Measurements from ENCODE around the gene CHST10. TPM values are rescaled to one million over a fixed set of nuclear protein-coding genes. Genes with fewer than 3 reads are reported as not detected.

The CHST10 gene
- total and polyA plus RNA-seq, 4 donors, result 0.11 to 5.2 (median 0.99) TPM

DNA sequence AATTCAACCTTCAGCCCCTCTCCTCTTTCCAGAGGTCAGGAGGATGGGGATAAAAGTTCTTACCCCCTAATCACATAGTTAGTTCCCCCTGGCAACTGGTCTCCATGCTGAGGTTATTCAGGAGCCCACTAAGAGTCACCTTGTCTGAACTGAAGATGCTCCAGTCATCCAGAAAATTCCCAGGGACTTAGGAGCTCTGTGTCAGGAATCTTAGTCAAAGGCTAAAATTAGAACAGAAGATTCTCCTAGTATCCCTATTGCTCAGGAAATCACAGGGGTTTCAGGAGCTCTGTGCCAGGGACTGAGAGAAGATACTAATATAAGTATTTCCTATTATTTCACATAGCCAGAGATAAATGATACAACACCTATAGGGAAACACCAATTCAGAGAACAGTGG is 57.9 kb downstream of the CHST10 start:
- Histone ChIP-seq H3K9ac (ENCODE audit: low read depth in 1 of 2, low read length in 2 of 2) (no peak overlapping the region), H3K27ac (ENCODE audit: low read depth in 1 of 2, low read length in 2 of 2) (no peak overlapping the region), H3K27me3 (ENCODE audit: control insufficient read depth in 4 of 4, insufficient read depth in 4 of 4, low read length in 3 of 4) (peaks cover 0 to 4% (median 0%) of the 10 kb centered on the region in 4 donors), H3K4me3 (ENCODE audit: low read depth in 1 of 3, low read length in 3 of 3) (no peak overlapping the region), H3K9me3 (ENCODE audit: control insufficient read depth in 4 of 4, low read length in 3 of 4) (peaks cover 0 to 3% (median 0%) of the 10 kb centered on the region in 4 donors), H3K4me1 (ENCODE audit: control insufficient read depth in 4 of 4, insufficient read depth in 4 of 4, low read length in 3 of 4) (no peaks in the 10 kb centered on the region), H3K36me3 (ENCODE audit: control insufficient read depth in 4 of 4, insufficient read depth in 3 of 4, low read depth in 1 of 4, low read length in 3 of 4) (no peaks in the 10 kb centered on the region)
- TF ChIP-seq FOXA2 (IDR thresholded peaks at IDR 0.05) (no peak), HNF4G (IDR thresholded peaks at IDR 0.05) (no peak), HNF4A (conservative IDR thresholded peaks at IDR 0.05) (no peak)
- no peak for DNase-seq (ENCODE audit: low spot score)

DNA sequence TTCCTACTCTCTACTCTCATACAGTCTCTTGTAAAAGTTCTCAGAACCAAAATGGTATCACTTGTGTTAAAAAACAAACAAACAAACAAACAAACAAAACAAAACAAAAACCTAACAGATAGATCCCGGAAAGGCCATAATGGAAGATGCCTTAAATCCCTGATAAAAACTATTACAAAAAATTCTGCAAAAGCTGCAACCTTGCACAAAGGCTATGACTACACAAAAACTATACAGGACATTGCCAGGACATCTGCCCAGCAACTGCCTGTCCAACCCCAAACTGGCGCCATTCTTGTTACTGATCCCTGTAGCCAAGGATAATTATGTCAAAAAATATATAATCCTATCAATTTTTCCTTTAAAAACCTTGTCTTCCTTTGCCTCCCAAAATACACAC is 58.9 kb downstream of the CHST10 start:
- Histone ChIP-seq H3K27me3 (ENCODE audit: control insufficient read depth in 4 of 4, insufficient read depth in 4 of 4, low read length in 3 of 4) (peaks cover 0 to 5% (median 0%) of the 10 kb centered on the region in 4 donors), H3K27ac (ENCODE audit: low read depth in 1 of 2, low read length in 2 of 2) (no peak overlapping the region), H3K36me3 (ENCODE audit: control insufficient read depth in 4 of 4, insufficient read depth in 3 of 4, low read depth in 1 of 4, low read length in 3 of 4) (no peaks in the 10 kb centered on the region), H3K4me1 (ENCODE audit: control insufficient read depth in 4 of 4, insufficient read depth in 4 of 4, low read length in 3 of 4) (no peaks in the 10 kb centered on the region), H3K4me3 (ENCODE audit: low read depth in 1 of 3, low read length in 3 of 3) (no peak overlapping the region), H3K9ac (ENCODE audit: low read depth in 1 of 2, low read length in 2 of 2) (no peak overlapping the region), H3K9me3 (ENCODE audit: control insufficient read depth in 4 of 4, low read length in 3 of 4) (peaks cover 0 to 3% (median 0%) of the 10 kb centered on the region in 4 donors)
- 90% methylated on average over 2 of the region's 2 CpGs for WGBS
- DNase-seq (ENCODE audit: low spot score), result no peak
- no peak for TF ChIP-seq YY1 (IDR thresholded peaks at IDR 0.05)
- no peak for TF ChIP-seq TAF1 (conservative IDR thresholded peaks at IDR 0.05)
- TF ChIP-seq FOXA1 (IDR thresholded peaks at IDR 0.05), result no peak
- TF ChIP-seq, protein P1, sequence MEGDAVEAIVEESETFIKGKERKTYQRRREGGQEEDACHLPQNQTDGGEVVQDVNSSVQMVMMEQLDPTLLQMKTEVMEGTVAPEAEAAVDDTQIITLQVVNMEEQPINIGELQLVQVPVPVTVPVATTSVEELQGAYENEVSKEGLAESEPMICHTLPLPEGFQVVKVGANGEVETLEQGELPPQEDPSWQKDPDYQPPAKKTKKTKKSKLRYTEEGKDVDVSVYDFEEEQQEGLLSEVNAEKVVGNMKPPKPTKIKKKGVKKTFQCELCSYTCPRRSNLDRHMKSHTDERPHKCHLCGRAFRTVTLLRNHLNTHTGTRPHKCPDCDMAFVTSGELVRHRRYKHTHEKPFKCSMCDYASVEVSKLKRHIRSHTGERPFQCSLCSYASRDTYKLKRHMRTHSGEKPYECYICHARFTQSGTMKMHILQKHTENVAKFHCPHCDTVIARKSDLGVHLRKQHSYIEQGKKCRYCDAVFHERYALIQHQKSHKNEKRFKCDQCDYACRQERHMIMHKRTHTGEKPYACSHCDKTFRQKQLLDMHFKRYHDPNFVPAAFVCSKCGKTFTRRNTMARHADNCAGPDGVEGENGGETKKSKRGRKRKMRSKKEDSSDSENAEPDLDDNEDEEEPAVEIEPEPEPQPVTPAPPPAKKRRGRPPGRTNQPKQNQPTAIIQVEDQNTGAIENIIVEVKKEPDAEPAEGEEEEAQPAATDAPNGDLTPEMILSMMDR (IDR thresholded peaks at IDR 0.05; ENCODE audit: low read depth, low read length, missing input control), result no peak
- TF ChIP-seq SP1 (IDR thresholded peaks at IDR 0.05), result no peak
- TF ChIP-seq EGR1 (IDR thresholded peaks at IDR 0.05; ENCODE audit: low read depth in 2 of 2), result no peak
- TF ChIP-seq, protein P2, sequence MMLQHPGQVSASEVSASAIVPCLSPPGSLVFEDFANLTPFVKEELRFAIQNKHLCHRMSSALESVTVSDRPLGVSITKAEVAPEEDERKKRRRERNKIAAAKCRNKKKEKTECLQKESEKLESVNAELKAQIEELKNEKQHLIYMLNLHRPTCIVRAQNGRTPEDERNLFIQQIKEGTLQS (IDR thresholded peaks at IDR 0.05), result no peak
- no peak for TF ChIP-seq HNF4G (IDR thresholded peaks at IDR 0.05)
- TF ChIP-seq, protein P3, sequence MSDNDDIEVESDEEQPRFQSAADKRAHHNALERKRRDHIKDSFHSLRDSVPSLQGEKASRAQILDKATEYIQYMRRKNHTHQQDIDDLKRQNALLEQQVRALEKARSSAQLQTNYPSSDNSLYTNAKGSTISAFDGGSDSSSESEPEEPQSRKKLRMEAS (IDR thresholded peaks at IDR 0.05), result no peak
- TF ChIP-seq RXRA (IDR thresholded peaks at IDR 0.05), result no peak
- no peak for TF ChIP-seq RAD21 (IDR thresholded peaks at IDR 0.05)
- TF ChIP-seq HNF4A (conservative IDR thresholded peaks at IDR 0.05), result no peak
- no peak for TF ChIP-seq FOXA2 (IDR thresholded peaks at IDR 0.05)
- no peak for TF ChIP-seq GABPA (IDR thresholded peaks at IDR 0.05 in 1 of 2, conservative IDR thresholded peaks at IDR 0.05 in 1 of 2)
- TF ChIP-seq, protein P4, sequence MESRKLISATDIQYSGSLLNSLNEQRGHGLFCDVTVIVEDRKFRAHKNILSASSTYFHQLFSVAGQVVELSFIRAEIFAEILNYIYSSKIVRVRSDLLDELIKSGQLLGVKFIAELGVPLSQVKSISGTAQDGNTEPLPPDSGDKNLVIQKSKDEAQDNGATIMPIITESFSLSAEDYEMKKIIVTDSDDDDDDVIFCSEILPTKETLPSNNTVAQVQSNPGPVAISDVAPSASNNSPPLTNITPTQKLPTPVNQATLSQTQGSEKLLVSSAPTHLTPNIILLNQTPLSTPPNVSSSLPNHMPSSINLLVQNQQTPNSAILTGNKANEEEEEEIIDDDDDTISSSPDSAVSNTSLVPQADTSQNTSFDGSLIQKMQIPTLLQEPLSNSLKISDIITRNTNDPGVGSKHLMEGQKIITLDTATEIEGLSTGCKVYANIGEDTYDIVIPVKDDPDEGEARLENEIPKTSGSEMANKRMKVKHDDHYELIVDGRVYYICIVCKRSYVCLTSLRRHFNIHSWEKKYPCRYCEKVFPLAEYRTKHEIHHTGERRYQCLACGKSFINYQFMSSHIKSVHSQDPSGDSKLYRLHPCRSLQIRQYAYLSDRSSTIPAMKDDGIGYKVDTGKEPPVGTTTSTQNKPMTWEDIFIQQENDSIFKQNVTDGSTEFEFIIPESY (IDR thresholded peaks at IDR 0.05), result no peak
- TF ChIP-seq, protein P5, sequence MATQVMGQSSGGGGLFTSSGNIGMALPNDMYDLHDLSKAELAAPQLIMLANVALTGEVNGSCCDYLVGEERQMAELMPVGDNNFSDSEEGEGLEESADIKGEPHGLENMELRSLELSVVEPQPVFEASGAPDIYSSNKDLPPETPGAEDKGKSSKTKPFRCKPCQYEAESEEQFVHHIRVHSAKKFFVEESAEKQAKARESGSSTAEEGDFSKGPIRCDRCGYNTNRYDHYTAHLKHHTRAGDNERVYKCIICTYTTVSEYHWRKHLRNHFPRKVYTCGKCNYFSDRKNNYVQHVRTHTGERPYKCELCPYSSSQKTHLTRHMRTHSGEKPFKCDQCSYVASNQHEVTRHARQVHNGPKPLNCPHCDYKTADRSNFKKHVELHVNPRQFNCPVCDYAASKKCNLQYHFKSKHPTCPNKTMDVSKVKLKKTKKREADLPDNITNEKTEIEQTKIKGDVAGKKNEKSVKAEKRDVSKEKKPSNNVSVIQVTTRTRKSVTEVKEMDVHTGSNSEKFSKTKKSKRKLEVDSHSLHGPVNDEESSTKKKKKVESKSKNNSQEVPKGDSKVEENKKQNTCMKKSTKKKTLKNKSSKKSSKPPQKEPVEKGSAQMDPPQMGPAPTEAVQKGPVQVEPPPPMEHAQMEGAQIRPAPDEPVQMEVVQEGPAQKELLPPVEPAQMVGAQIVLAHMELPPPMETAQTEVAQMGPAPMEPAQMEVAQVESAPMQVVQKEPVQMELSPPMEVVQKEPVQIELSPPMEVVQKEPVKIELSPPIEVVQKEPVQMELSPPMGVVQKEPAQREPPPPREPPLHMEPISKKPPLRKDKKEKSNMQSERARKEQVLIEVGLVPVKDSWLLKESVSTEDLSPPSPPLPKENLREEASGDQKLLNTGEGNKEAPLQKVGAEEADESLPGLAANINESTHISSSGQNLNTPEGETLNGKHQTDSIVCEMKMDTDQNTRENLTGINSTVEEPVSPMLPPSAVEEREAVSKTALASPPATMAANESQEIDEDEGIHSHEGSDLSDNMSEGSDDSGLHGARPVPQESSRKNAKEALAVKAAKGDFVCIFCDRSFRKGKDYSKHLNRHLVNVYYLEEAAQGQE (IDR thresholded peaks at IDR 0.05), result no peak
